NCI-H774 (cell line): ENCODE measurements around the gene ZNF709.
A peak's percentile ranks its signal among the peaks of the same experiment; 100 is the strongest.
"Not testable (repeated sequence)": the region's sequence is repeated elsewhere in the genome, so short reads cannot be mapped to it uniquely, and the experiment has no call there.

ENCODE experiments used
- DNase-seq: peaks from one replicate; lab custom pipeline; 2025; lab: John Stamatoyannopoulos, UW

The ZNF709 gene

DNA sequence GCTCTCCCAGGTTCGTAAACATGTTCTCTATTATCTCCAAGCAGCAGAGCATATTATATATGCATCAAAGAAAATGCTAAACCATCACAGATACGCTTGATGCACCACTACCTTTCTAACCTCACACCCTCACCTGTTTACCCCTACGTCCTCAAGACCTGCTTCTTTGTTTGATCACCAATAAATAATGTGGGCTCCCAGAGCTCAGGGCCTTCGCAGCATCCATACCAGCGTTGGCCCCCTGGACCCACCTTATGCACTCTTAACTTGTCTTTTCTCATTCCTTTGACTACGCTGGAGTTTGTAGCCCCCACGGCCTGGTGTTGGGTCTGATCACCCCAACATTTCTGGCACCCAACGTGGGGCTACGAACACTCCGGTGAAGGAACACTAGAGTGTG is 33.8 kb downstream of the ZNF709 start:
- no peak for DNase-seq

DNA sequence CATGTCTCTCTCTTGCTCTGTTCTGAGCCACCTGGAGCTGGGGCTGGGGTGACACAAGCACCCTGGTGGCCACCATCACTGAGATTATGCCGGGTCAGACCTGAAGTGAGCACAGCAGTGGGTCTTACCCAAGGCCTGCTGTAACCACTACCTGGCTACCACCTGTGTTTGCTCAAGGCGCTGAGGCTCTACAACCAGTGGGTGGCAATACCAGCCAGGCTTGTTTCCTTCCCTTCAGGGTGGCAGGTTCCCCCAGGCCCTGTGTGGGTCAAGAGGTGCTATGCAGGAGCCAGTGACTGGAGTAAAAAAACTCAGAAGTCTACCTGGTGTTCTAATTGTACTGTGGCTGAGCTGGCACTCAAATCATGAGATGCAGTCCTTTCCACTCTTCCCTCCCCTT is 35.8 kb downstream of the ZNF709 start:
- no peak for DNase-seq

DNA sequence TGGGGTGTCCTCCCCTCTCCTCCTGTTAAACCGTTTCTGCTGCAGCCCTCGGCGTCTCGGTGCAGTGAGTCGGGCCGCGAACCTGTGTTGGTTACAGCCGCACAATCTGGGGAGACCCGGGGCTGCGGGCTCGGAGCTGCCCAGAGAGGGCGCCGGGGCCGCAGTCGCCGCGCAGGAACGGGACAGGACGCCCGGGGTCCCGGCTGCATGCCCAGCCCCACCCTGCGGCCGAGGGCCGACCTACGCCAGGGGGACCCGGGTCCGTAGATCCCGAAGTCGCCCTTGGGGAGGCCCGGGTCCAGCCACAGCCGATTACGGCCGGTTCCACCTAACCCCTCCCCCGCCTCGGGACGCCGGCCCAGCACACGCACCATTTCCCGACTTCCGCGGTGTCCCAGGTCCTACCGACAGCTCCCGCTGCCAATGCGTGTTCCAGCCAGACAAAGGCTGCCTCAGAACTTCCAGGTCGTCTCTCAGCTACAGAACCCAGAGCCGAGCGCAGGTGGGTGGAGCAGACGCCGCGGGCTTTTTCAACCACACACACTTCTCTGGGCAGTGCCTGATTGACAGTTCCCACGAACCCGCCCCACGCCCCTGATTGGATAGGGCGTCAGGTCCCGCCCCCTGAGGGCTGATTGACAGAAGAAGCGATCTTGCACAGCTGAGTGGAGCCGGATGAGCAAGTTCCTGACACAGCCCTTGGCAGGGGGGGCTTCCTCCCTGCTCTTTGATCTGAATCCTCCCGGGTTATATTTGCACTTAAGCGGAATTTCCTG is 43.9 kb downstream of the ZNF709 start, which contains the start of gene ZNF443:
Gene ZNF443 (minus strand): TSS at position 481 of the 776 bp plus-strand sequence. CDS start 107 bp downstream, at position 374.
- DNase-seq, result peak; percentile 96

DNA sequence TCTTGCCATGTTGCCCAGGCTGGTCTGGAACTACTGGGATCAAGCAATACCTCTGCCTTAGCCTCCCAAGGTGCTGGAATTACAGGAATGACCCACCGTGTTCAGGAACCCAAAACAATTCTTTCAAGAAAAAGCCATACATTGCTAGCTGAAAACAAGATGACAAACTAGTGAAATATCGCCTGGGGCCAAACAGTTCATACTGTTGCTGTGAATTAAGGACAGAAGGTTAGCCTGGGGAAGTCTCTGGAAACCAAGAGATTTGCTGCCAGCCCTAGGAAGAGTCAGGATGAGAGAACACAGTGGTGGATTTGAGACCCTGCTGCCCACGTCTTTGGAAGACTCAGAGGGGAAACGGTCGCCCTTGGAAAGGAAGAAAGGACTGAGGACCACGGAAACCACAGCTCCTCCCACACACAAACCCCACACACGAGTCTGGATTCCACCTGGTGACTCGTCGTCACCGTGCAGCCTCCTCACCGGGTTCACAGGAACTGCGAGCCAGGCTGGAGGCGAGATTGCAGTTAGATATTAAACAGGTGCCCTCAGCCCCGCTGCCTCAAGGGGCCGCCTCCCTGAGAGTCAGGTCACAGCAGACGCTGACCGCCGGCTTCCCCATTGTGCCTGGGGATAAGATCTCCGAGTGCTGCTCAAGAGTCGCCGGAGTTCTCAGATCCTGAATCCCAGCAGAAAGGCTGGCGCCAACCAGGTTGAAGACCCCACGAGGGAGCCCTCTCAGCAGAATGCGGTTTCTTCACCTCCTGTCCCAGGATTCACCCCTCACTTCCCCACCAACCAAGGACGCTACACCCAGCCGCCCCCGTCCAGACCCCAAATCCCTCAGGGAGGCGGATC is 44.7 kb downstream of the ZNF709 start:
- not testable (repeated sequence) for DNase-seq

DNA sequence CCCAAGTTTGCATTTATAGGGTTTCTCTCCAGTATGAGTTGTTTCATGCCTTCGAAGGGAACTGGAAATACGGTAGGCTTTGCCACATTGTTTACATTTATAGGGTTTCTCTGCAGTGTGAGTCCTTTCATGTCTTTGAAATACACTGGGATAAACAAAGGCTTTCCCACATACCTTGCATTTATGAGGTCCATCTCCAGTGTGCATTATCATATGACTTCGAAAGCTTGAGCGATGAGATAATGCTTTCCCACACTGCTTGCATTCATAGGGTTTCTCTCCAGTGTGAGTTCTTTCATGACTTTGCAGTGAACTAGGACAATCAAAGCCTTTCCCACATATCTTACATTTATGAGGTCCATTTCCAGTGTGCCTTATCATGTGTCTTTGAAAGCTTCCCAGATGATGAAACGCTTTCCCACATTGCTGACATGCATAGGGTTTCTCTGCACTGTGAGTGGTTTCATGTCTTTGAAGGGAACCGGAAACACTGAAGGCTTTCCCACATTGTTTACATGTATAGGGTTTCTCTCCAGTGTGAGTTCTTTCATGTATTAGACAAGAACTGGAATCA is 53.8 kb downstream of the ZNF709 start:
- DNase-seq, result not testable (repeated sequence)

DNA sequence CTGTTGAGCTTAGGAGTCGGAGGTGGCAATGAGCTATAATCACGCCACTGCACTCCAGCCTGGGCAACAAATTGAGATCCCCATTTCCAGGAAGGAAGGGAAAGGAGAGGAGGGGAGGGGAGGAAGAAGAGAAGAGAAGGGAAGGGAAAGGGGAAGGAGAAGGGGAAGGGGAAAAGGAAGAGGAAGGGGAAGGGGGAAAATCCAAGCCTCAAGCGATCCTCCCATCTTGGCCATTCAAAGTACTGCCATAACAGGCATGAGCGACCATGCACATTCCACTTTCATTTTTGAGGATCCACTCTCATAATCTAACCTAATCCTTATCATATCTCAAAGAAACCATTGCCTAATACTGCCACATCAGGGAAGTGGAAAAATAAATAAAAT is 58.7 kb downstream of the ZNF709 start:
- no peak for DNase-seq

DNA sequence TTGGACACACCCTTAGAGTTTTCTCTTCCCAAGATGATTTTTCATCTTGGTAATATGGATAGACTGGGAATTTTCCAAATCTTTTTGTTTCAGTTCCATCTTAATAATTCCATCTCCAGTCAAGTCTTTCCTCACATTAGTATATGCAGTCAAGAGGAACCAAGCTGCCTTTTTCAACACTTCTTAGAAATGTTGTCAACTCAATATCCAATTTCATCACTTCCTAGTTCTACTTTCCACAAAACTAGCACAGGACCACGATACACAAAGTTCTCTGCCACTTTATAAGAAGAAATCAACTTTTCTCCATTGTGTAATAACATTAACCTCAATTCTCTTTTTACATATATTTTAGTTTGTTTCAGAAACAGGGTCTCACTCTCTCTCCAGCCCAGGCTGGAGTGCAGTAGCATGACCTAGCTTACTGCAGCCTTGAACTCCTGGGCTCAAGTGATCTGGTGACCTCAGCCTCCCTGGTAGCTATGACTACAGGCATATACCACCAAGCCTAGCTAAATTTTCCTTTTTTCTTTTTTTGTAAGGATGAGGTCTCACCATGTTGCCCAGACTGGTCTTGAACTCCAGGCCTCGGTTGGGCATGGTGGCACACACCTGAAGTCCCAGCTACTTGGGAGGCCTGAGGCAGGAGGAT is 59.3 kb downstream of the ZNF709 start:
- DNase-seq, result no peak

DNA sequence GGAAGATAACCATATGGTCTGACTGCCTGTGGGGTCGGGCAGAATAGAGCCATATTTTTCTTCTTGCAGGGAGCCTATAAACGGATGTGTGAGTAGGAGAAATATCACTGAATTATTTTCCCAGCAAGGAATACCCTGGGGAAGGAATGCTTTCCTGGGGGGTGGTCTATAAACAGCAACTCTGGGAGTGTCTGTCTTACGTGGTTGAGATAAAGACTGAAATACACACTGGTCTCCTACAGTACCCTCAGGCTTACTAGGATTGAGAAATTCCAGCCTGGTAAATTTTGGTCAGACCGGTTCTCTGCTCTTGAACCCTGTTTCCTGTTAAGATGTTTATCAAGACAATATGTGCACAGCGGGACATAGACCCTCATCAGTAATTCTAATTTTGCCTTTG is 67.3 kb downstream of the ZNF709 start:
- DNase-seq, result not testable (repeated sequence)

DNA sequence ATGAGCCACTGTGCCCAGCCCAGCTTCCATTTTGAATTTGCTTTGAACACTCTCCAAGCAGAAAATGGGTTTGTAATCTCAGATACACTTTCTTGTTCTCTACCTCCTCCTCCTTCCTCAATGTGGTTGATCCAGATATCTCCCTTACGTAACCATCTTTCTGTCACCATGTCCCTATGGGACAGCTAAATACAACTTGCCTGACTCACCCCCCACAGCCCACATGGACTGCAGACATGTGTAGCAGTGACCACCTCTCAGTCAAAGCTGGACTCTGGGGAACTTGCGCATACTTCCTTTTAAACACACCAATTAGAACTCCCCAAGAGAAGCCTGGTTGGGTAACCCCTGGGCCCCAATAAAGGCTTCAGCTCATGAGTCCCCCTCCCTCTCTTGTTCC is 72.7 kb downstream of the ZNF709 start:
- DNase-seq, result no peak
